IgD-negative memory B cell (primary cell): ENCODE measurements around the gene WNT3. TPM values are rescaled to one million over a fixed set of nuclear protein-coding genes. Genes with fewer than 3 reads are reported as not detected.

Experiments used
- H3K27ac Mint-ChIP-seq, 3 donors: one replicate each; pipeline ENCODE4 v1.8.0; 2020 to 2022; ENCODE audit warnings: mild to moderate bottlenecking in 3 of 3, mixed read lengths in 3 of 3, moderate library complexity in 1 of 3
- H3K27me3 Mint-ChIP-seq: one replicate; pipeline ENCODE4 v1.8.0; 2021; ENCODE audit warnings: mixed read lengths
- H3K36me3 Mint-ChIP-seq: one replicate; pipeline ENCODE4 v1.8.0; 2020; ENCODE audit warnings: mild to moderate bottlenecking, mixed read lengths
- H3K4me1 Mint-ChIP-seq, 3 donors: one replicate each; pipeline ENCODE4 v1.8.0; 2020 to 2022; ENCODE audit warnings: mixed read lengths in 3 of 3, mild to moderate bottlenecking in 1 of 3
- H3K4me3 Mint-ChIP-seq, 4 donors: one replicate each; pipeline ENCODE4 v1.8.0; 2020 to 2022; ENCODE audit warnings: mild to moderate bottlenecking in 4 of 4, mixed read lengths in 4 of 4, moderate library complexity in 3 of 4
- H3K9me3 Mint-ChIP-seq, 3 donors: one replicate each; pipeline ENCODE4 v1.8.0; 2020 to 2021; ENCODE audit warnings: mixed read lengths in 3 of 3, mild to moderate bottlenecking in 1 of 3
- polyA plus RNA-seq: library from polyadenylated mRNA; unstranded; fragments of 300-500 nt; fragmentation: Illumina TruSeq; gene quantifications from one replicate; pipeline ENCODE4 v1.2.3, GENCODE V29; 2021

Gene WNT3
- polyA plus RNA-seq, 1 donor from 2014 or later = 0.14 TPM

DNA sequence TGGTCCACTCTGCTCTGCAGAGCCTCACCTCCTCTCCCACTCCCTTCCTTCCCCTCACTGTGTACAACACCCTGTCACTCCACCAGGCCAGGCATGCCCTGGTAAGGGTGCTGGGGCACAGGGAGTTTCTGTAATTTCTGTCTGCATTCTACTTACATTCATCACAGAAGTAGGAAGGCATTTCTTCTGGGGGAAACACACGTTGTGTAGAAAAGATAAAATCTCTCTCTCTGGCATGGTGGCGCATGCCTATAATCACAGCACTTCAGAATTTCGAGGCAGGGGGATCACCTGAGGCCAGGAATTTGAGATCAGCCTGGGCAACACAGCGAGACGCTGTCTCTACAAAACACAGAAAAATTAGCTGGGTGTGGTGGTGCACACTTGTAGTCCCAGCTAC is 27.0 kb downstream of the WNT3 start:
- no peak overlapping the region for H3K4me3 Mint-ChIP-seq
- peaks cover 0 to 3% (median 0%) of the 10 kb centered on the region in 3 donors for H3K4me1 Mint-ChIP-seq
- no peak overlapping the region for H3K27ac Mint-ChIP-seq
- peaks cover 17% of the 10 kb centered on the region for H3K27me3 Mint-ChIP-seq
- H3K36me3 Mint-ChIP-seq = peaks cover 2% of the 10 kb centered on the region
- peaks cover 0 to 6% (median 0%) of the 10 kb centered on the region in 3 donors for H3K9me3 Mint-ChIP-seq

DNA sequence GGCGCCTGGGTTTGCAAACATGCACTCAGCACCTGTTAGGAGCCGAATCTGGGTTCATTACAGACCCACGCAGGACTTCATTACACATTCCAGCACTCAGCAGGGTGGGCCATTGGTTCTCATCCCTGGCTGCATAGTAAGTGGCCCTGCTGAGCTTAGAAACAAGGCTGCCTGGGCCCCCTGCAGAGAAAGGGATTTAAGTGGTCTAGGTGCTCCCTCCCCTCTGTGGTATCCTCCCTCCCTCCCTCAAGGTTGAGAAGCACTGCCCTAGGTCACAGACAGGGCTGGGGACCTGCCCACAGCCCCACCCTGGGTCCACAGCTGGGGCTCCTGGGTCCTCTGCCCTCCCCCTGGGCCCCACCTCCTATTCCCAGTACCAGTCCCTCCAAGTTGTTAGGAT is 28.3 kb downstream of the WNT3 start:
- H3K27ac Mint-ChIP-seq = no peak overlapping the region
- peaks cover 13% of the 10 kb centered on the region for H3K27me3 Mint-ChIP-seq
- peaks cover 0 to 6% (median 0%) of the 10 kb centered on the region in 3 donors for H3K9me3 Mint-ChIP-seq
- H3K4me3 Mint-ChIP-seq = peak overlapping the region in 1 of 4 donors; percentile 74
- peaks cover 0 to 3% (median 0%) of the 10 kb centered on the region in 3 donors for H3K4me1 Mint-ChIP-seq
- H3K36me3 Mint-ChIP-seq = no peaks in the 10 kb centered on the region

DNA sequence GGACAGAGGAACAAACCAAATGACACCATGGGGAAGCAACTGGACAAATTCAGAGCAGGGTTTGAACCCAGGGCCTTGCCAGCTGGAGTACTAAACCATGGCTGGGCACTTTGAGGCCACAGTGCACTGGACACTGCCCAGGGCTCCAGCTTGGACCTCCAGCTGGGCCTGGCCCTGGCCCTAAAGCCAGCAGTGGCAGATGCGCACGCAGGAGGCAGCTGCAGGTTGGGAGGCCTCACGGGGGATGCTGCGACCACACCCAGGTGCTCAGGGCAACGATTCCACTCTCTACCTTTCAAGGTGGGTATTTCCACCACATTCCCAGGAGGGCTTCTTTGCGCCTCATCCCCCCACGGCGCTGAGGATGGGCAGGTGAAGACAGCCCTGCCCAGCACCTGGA is 28.9 kb downstream of the WNT3 start:
- Mint-ChIP-seq H3K4me3 (no peak overlapping the region), H3K9me3 (peaks cover 0 to 6% (median 0%) of the 10 kb centered on the region in 3 donors), H3K27me3 (peaks cover 13% of the 10 kb centered on the region)

DNA sequence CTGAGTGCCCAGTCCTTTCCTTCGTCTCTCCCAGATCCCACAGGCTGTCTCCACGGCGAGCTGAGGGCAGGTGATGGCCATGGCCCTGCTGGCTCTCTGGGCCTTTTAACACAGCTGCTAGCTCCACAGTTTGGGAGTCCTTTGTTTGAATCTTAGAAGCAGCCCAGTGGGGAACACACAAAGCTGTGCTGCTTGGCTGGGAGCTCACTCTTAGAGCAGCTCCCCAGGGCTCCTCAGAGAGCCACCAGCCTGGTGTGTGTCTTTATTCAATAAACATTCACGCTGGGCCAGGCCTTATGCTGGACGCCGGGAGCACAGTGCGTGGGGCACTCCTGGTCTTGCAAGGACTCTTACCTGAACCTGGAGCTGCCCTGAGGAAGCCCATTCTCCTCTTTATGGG is 29.7 kb downstream of the WNT3 start:
- Mint-ChIP-seq H3K9me3 (peaks cover 0 to 6% (median 0%) of the 10 kb centered on the region in 3 donors), H3K4me1 (peaks cover 0 to 3% (median 0%) of the 10 kb centered on the region in 3 donors), H3K36me3 (no peaks in the 10 kb centered on the region), H3K27ac (no peak overlapping the region), H3K4me3 (no peak overlapping the region), H3K27me3 (peaks cover 7% of the 10 kb centered on the region)

More for the DNA sequence above, 28.9 kb downstream of the WNT3 start:
- Mint-ChIP-seq H3K36me3 (no peaks in the 10 kb centered on the region), H3K27ac (no peak overlapping the region), H3K4me1 (peaks cover 0 to 3% (median 0%) of the 10 kb centered on the region in 3 donors)

DNA sequence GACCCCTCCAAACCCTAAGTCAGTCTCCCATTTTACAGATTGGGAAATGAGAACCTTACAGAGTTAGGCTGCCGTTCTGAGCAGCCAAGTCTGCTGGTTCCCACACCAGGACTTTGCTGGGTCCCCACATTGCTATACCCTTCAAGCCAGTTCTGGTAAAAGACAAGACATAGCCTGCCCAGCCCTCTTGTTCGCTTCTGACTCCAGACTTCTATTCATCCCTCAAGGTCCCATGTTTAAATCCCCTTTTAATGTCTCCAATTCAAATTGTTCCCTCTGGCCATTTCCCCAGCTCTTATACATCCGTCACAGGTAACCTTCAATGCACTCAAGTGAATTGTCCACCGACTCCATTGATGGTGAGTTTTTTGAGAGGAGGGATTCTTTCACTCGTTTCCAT is 30.2 kb downstream of the WNT3 start:
- Mint-ChIP-seq H3K4me3 (no peak overlapping the region), H3K9me3 (peaks cover 0 to 6% (median 0%) of the 10 kb centered on the region in 3 donors), H3K27me3 (peaks cover 7% of the 10 kb centered on the region), H3K36me3 (no peaks in the 10 kb centered on the region), H3K27ac (peak overlapping the region in 1 of 3 donors; percentile 75), H3K4me1 (peaks cover 0 to 3% (median 0%) of the 10 kb centered on the region in 3 donors)

DNA sequence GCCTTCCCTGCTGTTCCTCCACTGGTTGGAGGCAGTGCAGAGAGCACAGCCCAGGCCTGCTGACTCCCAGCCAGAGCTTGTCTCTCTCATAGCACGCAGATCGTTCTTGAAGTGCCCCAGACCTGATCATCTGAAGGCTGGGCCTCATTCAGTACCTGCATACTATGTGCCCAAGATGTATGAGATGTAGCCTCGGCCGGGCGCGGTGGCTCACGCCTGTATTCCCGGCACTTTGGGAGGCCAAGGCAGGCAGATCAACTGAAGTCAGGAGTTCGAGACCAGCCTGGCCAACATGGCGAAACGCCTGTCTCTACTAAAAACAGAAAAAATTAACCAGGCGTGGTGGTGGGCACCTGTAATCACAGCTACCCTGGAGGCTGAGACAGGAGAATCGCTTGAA is 31.0 kb downstream of the WNT3 start:
- Mint-ChIP-seq H3K4me1 (peaks cover 0 to 3% (median 0%) of the 10 kb centered on the region in 3 donors), H3K27ac (no peak overlapping the region), H3K4me3 (no peak overlapping the region), H3K27me3 (peaks cover 7% of the 10 kb centered on the region), H3K9me3 (peaks cover 0 to 6% (median 0%) of the 10 kb centered on the region in 3 donors), H3K36me3 (no peaks in the 10 kb centered on the region)

DNA sequence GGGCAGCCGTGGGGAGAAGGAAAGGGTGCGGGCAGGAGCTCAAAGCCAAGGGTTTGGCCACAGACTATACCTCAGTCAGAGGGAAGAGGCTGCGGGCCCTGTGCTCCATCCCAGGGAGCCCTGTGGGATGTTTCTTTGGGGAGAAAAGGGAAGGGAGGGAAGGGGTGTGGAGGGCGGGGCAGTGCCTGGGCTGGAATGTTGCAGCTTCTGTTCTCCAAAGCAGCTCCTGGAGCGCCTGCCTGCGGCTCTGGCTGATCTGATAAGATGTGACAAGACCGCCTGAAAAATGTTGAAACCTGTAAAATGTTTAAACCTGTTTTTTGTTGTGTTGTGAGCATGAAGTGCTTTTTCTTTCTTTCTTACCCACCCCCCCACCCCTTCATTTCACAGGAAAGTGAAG is 32.8 kb downstream of the WNT3 start:
- Mint-ChIP-seq H3K27ac (no peak overlapping the region), H3K4me3 (no peak overlapping the region), H3K4me1 (peaks cover 0 to 7% (median 6%) of the 10 kb centered on the region in 3 donors), H3K36me3 (no peaks in the 10 kb centered on the region), H3K27me3 (peaks cover 1% of the 10 kb centered on the region), H3K9me3 (peaks cover 0 to 6% (median 0%) of the 10 kb centered on the region in 3 donors)

DNA sequence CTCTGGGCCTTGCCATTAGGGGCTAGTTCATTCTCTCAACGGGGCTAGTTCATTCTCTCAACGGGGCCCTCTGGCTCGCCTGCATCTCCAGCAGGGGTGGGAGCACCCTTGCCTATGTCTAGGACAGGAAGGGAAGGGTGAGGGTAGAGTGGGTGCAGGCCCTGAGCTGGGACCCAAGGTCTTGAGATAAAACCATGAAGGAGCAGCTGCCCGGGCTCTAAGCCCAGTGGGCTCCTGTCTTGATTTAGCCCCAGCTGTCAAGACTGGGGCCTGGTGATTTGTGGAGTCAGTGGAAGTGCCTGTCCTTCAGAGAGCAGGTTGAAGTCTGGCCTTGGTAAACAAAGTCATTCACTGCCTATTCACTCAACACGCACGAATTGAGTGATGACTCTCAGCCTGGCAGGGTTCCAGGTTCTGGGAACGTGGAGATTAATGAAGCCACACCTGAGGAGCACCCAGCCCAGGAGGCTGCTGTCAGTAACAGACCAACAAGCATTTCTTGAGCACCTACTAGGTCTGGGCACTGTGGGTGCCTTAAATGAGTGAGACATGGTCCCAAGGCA is 35.4 kb downstream of the WNT3 start:
- Mint-ChIP-seq H3K27ac (no peak overlapping the region), H3K4me3 (no peak overlapping the region), H3K36me3 (no peaks in the 10 kb centered on the region), H3K9me3 (no peaks in the 10 kb centered on the region), H3K4me1 (peaks cover 0 to 7% (median 5%) of the 10 kb centered on the region in 3 donors), H3K27me3 (no peaks in the 10 kb centered on the region)

DNA sequence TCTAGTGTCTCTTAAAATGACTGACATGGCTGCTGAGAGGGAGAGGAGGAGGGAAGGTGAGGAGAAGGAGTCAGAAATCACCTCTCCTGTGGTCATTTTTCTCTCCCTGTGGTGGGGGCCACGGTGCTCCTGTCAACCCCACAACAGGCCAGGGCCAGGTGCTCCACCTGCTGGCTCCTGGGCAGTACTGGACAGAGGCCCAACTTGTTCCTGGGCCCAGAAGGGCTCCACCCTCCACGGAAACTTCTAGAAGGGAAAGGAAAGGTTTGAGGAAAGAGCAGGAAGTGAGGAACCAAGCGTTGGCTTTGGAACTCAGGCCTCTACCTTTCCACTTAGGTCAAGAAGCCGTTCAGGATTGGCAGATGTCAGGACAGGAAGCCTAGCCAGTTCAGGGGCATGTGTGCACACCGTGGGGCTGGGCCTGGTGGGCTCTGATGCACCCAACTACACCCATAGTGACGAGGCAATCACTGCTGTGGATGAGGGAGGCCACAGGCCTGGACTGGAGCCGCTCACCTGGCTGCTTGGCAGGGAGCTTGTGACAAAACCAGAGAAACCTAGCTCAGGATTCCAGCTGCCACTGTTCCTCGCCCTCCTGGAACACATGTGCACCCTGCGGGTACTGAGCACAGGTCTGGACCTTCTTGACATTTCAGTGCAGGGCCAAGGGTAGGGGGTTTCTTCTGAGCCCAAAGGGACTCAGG is 36.1 kb downstream of the WNT3 start:
- H3K27ac Mint-ChIP-seq = no peak overlapping the region
- H3K9me3 Mint-ChIP-seq = no peaks in the 10 kb centered on the region
- H3K36me3 Mint-ChIP-seq = no peaks in the 10 kb centered on the region
- H3K4me3 Mint-ChIP-seq = no peak overlapping the region
- peaks cover 2% of the 10 kb centered on the region for H3K27me3 Mint-ChIP-seq
- H3K4me1 Mint-ChIP-seq = peaks cover 0 to 7% (median 5%) of the 10 kb centered on the region in 3 donors

DNA sequence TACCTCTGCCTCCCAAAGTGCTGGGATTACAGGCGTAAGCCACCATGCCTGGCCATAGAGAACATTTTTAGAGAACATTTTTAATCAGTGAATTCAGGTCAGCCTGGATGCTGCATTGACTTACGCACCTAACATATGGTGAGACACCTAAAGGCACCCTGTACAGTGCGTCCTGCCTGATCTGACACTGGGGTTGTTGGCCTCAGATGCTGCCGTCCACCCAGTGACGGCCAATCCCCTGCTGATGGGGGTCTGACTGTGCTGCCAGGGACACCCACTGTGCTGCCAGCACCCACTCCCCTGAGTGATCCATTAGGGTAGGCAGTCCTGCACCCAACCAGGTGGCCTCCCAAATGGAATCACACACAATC is 38.5 kb downstream of the WNT3 start:
- Mint-ChIP-seq H3K27me3 (peaks cover 4% of the 10 kb centered on the region), H3K4me3 (no peak overlapping the region), H3K27ac (no peak overlapping the region), H3K4me1 (peaks cover 0 to 8% (median 7%) of the 10 kb centered on the region in 3 donors), H3K9me3 (no peaks in the 10 kb centered on the region), H3K36me3 (no peaks in the 10 kb centered on the region)

DNA sequence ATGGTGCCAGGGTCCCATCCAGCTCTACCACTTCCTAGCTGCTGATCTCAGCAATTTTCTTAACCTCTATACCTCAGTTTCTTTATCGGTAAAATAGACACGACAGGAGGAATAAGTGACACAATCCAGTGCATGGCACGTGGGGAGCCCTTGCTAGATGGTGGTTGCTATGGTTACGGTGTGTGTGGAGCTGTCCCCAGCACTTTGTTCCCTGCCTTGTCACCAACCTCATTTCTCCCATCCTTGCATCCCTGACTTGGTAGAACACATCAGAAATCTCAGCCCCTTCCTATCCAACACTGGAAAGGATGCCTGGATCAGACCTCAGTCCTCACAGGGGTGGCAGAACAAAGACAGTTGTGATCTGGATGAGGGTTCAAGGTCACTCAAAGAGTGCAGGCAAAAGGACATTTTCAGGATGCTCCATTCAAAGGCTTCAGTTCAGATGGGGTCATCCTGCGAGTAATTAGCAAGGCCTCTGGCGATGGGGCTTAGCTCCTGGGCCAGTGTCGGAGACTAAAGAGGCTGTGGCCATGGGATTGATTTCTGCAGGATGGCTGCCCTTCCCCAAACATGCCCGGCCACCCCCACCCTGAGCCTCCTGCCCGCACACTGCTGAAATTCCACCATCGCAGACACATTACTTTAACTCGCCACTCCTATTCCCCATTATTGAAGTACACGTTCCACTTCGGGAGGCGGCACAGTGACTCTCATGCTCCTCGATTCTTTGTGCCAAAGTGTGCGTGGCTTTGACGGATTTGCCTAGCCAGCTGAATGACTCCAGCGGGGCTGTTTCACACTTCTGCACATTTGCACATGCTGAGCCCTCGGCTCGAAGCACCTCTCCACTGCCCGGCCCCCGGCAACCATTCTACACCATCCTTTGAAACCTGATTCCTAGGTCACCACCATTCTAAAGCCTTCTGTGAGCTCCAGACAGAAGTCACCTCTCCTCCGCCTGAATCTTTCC is 40.3 kb downstream of the WNT3 start:
- Mint-ChIP-seq H3K4me1 (peaks cover 4 to 11% (median 7%) of the 10 kb centered on the region in 3 donors), H3K27me3 (peaks cover 4% of the 10 kb centered on the region), H3K27ac (peak overlapping the region in 1 of 3 donors; percentile 68), H3K4me3 (peak overlapping the region in 1 of 4 donors; percentile 68), H3K9me3 (no peaks in the 10 kb centered on the region), H3K36me3 (no peaks in the 10 kb centered on the region)

DNA sequence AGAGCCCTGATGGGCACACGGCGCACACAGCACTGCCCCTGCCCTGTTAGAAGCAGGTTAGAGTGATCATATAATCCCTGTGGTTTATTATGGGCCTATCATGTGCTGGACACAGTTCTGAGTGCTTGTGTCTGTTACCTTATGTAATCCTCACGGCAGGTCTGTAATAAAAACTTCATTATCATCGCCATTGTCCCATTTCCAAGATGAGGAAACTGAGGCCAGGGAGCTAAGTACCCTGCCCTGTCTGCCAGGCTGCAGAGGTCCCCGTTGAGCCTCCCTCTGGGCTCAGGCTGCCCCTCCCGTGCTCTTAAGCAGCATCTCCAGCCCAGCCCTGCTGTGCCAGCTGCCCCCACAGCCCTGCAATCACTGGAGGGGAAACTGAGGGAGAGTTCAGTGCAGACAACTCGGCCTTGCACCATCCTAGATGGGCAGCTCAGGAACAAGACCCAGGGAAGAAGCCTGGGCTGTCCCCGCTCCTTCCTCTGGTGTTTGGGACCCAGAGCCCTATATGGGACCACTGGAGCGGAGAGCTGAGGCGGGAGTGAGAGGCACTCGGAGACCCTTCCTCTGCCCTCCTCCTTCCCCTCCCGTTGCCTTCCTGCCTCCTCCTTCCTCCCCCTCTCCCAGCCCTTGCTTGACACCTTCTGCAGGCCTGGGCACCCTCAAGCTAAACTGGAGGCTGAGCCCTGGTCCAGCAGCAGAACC is 42.0 kb downstream of the WNT3 start:
- no peak overlapping the region for H3K27ac Mint-ChIP-seq
- H3K9me3 Mint-ChIP-seq = no peaks in the 10 kb centered on the region
- H3K4me3 Mint-ChIP-seq = no peak overlapping the region
- H3K4me1 Mint-ChIP-seq = peaks cover 4 to 13% (median 9%) of the 10 kb centered on the region in 3 donors
- peaks cover 4% of the 10 kb centered on the region for H3K27me3 Mint-ChIP-seq
- H3K36me3 Mint-ChIP-seq = no peaks in the 10 kb centered on the region

DNA sequence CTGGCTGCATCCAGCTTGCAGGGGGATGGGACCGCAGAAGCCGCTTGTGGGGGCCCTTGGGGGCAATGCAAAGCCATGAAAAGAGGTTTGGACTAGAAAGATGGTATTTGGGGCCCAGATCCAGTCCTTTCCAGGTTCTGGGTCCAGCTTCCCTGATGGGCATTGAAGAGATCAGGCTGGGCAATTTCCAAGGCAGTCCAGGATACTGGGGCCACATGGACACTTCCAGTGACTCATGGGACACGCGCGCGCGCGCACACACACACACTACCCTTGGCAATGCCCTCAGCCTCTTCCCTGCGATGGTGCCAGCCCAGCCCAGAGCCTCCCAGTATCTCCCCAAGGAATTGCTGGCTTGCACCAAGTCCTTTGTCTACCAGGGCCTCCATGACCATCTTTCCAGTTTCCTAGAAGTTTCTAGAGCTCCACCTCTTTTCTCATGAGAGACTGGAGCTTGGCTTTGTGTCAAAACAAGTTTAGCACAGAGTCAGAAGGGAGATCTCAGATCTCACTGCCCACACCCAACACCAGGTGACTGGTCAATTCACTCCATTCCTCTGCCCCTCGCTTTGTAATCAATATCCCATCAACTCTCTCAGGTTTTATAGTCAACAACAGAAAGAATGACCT is 44.3 kb downstream of the WNT3 start:
- H3K9me3 Mint-ChIP-seq = no peaks in the 10 kb centered on the region
- H3K36me3 Mint-ChIP-seq = no peaks in the 10 kb centered on the region
- H3K4me3 Mint-ChIP-seq = peak overlapping the region in 2 of 4 donors; percentile 68 to 82
- H3K27ac Mint-ChIP-seq = no peak overlapping the region
- peaks cover 7% of the 10 kb centered on the region for H3K27me3 Mint-ChIP-seq
- peaks cover 4 to 14% (median 12%) of the 10 kb centered on the region in 3 donors for H3K4me1 Mint-ChIP-seq

DNA sequence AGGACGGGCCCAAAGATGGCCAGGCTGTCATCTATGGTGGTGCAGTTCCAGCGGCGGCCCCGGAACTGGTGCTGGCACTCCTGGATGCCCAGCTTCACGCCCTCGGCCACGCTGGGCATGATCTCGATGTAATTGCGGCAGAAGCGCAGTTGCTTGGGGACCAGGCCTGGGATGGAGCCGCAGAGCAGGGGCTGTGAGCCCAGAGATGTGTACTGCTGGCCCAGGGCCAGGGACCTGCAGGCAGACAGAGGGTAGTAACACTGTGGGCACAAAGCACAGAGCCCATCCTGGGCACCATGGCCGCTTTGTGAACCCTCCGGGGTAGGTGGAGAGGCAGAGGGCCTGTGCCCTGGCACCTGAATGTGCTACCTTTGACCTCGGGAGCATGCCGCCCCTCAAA is 44.8 kb downstream of the WNT3 start:
- H3K4me1 Mint-ChIP-seq = peaks cover 4 to 14% (median 12%) of the 10 kb centered on the region in 3 donors
- peaks cover 7% of the 10 kb centered on the region for H3K27me3 Mint-ChIP-seq
- no peak overlapping the region for H3K27ac Mint-ChIP-seq
- no peaks in the 10 kb centered on the region for H3K9me3 Mint-ChIP-seq
- H3K36me3 Mint-ChIP-seq = no peaks in the 10 kb centered on the region
- no peak overlapping the region for H3K4me3 Mint-ChIP-seq
